GM12891 (cell line): ENCODE measurements around the gene RASGRP3.

ENCODE experiments used
- DNase-seq: peaks from one replicate; pipeline ENCODE4 v3.0.0; 2011; ENCODE audit warnings: low spot score; ENCODE audit not compliant: insufficient read length
- FAIRE-seq: peaks from 2 replicates; lab custom pipeline; 2011; peaks lifted over from hg19 to GRCh38; lab: Jason Lieb, UNC
- PAX5 ChIP-seq: IDR thresholded peaks from 2 replicates; pipeline ENCODE4 v1.6.1; 2011; ENCODE audit warnings: low read length, moderate library complexity, mild to moderate bottlenecking; ENCODE audit not compliant: insufficient read depth, severe bottlenecking
- POLR2A ChIP-seq: IDR thresholded peaks from 2 replicates; pipeline ENCODE4 v1.6.1; 2011; ENCODE audit warnings: low read depth, low read length, control low read depth
- POLR2AphosphoS5 ChIP-seq: IDR thresholded peaks from 2 replicates; pipeline ENCODE4 v1.6.1; 2011; ENCODE audit warnings: low read depth, low read length, control low read depth
- POU2F2 ChIP-seq: IDR thresholded peaks from 2 replicates; pipeline ENCODE4 v1.6.1; 2011; ENCODE audit warnings: low read depth, mild to moderate bottlenecking, control low read depth, low read length, moderate library complexity
- SPI1 ChIP-seq: IDR thresholded peaks from 2 replicates; pipeline ENCODE4 v1.6.1; 2011; ENCODE audit warnings: low read depth, low read length, control low read depth
- TAF1 ChIP-seq: IDR thresholded peaks from 2 replicates; pipeline ENCODE4 v1.6.1; 2011; ENCODE audit warnings: low read depth, low read length, control low read depth

The RASGRP3 gene

DNA sequence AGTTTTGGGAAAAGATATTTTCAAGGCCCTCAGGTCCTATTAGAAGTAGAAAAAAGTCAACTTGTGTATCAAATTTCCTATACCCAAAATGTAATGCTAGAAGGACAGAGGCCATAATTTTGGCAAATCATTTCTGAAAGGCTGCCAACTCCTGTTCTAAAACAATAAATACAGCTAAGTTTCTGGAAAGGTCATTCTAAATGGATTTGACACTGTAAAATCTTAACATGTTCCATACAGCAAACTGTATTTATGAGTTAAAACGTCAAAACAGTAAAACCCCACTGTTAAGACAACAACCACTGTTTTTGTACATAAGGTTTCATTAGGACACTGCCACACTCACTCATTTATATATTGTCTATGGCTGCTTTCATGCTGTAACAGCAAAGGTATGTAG, 113.0 kb downstream of the RASGRP3 start:
- TF ChIP-seq POLR2A (no peak), SPI1 (no peak)
- no peak for DNase-seq
- no peak for FAIRE-seq

DNA sequence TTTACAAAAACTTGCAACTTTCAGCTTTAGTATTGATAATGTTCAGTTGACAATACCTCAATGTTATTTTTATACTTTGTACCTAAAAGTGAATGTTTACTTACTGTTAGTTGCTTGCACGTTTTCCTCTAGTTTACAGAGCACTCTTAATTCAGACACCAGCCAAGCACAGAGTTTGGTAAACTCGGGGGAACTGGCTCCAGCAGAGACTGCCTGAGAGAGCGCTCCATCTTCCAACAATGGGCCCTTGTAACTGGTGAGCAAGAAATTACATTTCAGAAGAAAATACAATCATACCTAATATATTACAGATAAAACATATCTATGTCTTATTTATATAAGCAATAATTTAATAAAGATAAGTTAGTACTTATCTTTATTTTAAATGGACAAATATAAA, 118.9 kb downstream of the RASGRP3 start:
- DNase-seq (no peak), FAIRE-seq (no peak)
- TF ChIP-seq POLR2AphosphoS5 (no peak), POLR2A (no peak), POU2F2 (no peak), SPI1 (no peak), PAX5 (no peak), TAF1 (no peak)

DNA sequence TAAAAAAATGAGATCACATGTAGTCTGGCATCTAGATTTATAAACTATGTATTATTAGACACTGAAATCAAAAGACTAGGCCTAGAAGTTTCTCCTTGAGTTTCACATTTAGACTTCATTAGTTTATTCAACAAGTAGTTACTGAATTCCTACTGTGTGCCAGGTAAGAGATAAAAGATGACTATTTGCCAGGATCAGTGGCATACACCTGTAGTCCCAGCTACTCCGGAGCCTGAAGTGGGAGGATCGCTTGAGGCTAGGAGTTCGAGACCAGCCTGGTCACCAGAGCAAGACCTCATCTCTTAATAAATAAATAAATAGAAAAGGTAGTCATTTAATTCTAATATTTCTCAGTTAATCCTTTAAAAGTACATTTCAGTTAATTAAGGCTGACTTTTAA, 120.6 kb downstream of the RASGRP3 start:
- FAIRE-seq (no peak), DNase-seq (no peak)
- TF ChIP-seq POLR2AphosphoS5 (no peak), PAX5 (no peak), POLR2A (no peak), TAF1 (no peak), SPI1 (no peak), POU2F2 (no peak)

DNA sequence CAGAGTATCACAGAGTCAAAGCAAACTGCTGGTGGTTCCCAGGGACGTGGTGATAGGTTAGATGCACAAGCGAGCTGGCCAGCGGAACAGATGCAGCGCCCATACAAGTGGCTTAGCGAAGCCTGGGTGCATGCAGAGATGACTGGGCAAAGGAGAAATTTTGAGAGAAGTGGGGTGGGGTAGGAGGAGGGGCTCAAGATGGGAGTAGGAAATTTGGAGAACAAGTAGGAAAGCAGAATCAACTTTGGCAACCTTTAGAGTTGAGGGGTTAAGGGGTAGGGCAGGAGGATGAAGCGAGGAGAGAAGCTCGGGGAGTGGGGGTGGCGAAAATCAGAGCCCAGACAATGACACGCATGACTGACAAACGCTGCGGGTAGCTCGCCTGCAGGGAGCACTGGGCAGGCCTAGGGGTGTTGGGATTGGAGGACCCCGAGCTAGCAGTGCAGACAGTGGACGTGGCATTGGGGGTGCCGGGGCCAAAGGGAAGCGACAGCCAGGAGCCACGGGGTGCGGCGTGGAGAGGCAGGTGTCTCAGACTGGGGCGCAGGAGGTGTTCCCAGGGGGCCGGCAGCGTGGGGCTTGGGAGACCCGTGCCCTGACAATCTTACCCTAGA, 122.2 kb downstream of the RASGRP3 start:
- TF ChIP-seq POLR2AphosphoS5 = peak; percentile 49
- TF ChIP-seq TAF1 = no peak; the same call in 1 of the 2 replicates
- no peak for TF ChIP-seq PAX5
- TF ChIP-seq SPI1 = no peak
- no peak; the same call in 1 of the 2 replicates for TF ChIP-seq POLR2A
- peak; percentile 39; the same call in 1 of the 2 replicates for TF ChIP-seq POU2F2
- FAIRE-seq (peak; percentile 50), DNase-seq (peak; percentile 35)

DNA sequence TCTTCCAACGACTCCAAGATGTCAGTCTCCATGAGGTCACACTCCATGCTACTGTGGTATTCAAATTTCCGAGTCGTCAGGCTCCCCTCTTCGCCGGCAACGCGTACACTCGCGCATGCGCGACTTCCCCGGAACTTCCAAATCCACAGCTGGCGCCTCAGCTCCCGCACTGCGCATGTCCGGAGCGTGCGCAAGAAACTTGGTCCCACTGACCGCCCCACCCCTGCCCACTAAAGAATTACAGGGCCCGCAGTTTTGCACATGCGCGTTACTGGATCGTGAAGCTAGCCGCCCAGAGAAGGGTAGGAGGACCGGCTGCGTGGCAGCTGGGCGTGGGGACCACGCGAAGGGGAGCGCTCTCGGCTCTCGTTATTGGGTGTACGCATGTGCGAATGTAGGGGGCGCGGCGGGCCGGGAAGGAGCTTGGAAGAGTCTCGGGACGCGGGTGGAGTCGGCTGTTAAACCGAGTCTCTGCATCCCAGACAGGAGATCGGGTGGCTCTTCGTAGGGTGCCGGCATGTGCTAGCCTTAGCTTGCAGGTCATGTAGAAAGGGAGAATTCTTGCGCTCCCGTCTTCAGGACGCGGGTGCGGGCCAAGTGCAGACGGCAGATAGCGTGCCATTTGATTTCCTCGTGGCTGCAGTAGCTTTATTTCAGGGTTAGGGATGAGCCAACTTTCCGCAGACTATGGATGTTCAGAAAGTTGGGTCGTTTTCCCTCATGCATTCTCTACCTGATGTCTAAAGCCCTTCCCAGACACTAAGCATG, 122.9 kb downstream of the RASGRP3 start, which contains the start of gene FAM98A:
TSS of gene FAM98A (minus strand) at position 125 of the 768 bp plus-strand sequence. CDS start at position 47, 78 bp downstream.
- TF ChIP-seq PAX5 (no peak), POLR2A (peak; percentile 79), POU2F2 (peak; percentile 95), POLR2AphosphoS5 (no peak; the same call in none of the 2 replicates)
- peak; percentile 95 for FAIRE-seq
- peak; percentile 74 for DNase-seq

DNA sequence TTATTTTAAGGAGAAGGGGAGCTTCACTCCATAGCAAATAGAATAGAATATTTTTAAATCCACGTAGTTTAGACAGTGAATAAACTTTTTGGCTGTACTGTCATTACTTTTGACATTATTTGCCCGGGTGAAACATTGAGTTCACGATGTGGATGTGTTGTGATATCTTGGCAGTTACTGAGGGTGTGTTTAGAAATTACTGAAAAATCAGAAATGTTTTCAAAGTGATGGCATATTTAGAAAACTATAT, 123.4 kb downstream of the RASGRP3 start:
- DNase-seq (no peak), FAIRE-seq (no peak)
- TF ChIP-seq PAX5 (no peak), POLR2A (no peak)

DNA sequence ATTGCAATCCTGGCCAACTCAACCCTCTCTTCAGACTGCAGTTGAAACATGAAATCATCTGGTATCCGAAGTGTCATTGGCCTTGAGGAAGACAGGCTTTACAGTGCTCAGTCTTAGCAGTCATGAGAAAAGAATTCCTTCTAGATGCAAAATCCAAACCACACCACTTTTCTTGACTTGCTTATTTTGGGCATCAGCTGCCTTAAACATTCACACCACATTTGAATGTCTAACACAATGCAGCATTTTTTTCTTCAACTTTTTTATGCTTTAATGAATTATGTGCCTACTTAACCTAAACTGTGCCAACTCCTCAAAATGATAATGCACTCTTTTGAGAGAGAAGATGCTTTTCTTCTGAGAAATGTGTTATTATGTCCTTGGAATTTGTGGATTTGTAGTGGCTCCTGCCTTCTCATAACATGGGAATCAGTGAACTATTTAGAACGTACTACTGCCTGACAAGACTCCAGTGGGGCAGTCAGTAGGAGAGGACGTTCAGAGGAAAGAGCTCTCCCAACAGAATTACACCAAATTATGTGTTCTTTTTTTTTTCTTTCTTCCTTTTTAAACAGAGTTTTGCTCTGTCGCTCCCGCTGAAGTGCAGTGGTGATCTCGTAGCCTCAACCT, 125.9 kb downstream of the RASGRP3 start:
- no peak for TF ChIP-seq POLR2AphosphoS5
- DNase-seq (no peak), FAIRE-seq (no peak)

DNA sequence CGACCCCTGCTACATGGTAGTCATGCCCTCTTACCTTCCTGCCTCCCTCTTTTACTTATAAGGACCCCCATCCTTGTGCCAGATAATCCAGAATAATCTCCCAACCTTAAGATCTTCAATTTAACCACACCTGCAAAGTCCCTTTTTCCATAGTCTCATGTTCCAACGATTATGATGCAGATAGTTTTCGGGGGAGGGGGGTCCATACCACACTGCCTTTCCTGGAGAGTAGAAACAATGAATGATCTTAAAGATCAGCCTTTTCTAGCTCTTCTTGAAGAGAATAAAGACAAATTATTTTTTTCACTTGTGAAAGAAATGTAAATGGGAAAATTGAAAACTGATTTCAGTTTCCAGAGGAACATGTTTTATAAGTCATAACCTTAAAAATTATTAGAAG, 127.0 kb downstream of the RASGRP3 start:
- DNase-seq (no peak), FAIRE-seq (no peak)
- TF ChIP-seq POU2F2 = no peak

DNA sequence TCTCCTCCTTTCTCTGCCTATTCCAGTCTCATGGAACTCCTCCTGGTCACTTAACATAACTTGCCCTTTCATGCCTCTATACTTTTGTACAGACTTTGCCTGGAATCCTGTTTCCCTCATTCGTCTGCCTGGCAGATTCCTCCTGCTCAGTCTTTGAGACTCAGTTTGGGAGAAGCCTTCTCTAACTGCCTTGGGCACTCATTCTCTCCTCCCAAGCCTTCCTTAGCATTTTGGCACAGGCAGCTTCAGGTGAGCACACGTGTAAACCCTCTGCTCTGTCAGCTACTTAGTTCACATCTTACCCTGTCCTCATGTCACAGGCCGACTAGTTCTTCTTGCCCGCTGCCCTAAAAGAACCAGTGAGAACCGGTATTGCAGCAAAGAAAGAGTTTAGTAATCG, 128.6 kb downstream of the RASGRP3 start:
- no peak for FAIRE-seq

DNA sequence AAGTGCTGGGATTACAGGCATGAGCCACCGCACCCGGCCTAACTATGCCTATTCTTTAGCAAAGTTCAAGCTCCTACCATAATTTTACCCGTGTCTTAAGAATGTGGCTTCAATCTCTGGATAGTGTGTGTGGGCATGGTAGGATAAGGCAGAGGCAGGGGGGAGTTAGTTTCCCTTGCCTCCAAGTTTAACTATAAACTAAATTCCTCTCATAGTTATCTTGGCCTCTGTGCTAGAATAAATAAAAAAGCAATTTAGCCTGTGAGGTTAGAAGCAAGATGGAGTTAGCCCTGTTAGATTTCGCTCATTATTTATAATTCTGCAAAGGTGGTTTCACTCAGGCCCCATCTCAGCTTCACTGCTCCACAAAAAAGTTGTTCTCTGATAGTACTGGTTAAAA, 129.7 kb downstream of the RASGRP3 start:
- FAIRE-seq (no peak), DNase-seq (no peak)
- TF ChIP-seq PAX5 (no peak), POLR2A (no peak), POU2F2 (no peak), POLR2AphosphoS5 (no peak), TAF1 (no peak), SPI1 (no peak)

More for the DNA sequence above, 128.6 kb downstream of the RASGRP3 start:
- TF ChIP-seq POU2F2 = no peak
- no peak for TF ChIP-seq SPI1
- TF ChIP-seq POLR2AphosphoS5 = no peak
- TF ChIP-seq PAX5 = no peak
- no peak for TF ChIP-seq TAF1
- no peak for TF ChIP-seq POLR2A
- no peak for DNase-seq
